ENCODE measurements around the gene SRP9.
"Not testable (repeated sequence)": the region's sequence is repeated elsewhere in the genome, so short reads cannot be mapped to it uniquely, and the experiment has no call there.

The SRP9 gene

DNA sequence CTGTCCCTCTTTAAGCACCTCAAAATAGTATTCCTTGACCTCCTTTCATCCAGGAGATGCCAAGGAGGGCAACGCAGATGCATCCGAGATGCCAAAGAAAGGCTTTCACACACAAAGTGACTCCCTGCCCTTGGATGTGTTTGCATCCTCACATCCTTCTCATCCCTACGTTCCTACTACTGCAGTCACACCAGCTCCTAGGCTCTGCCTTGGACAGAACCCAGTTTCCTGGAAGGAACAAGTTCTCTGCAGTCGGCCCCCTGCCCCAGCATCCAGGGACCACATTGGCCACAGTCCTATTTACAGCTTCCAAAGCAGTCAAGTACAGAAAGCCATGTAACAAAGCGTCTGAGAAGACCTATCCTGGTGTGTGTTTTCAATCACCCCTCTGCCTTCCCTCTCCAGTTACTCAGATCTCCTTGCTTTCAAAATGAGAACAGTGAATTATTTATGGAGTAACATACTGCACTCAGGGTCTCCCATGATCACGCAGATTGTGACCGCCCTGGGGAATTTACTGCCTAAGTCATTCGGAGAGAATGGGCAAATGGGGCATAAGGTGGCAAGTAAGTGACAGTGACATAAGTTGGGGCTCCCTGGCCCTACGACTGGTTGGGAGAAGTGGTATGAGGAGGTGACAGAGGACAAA is 21.8 kb upstream of the SRP9 start:
- no peak for DNase-seq (ENCODE audit: low read depth in 2 of 2)

- no peak for DNase-seq (ENCODE audit: low read depth in 2 of 2)
Observed at GRCh38 chr1:225757927-225758656, 19.5 kb upstream of the SRP9 start.

DNA sequence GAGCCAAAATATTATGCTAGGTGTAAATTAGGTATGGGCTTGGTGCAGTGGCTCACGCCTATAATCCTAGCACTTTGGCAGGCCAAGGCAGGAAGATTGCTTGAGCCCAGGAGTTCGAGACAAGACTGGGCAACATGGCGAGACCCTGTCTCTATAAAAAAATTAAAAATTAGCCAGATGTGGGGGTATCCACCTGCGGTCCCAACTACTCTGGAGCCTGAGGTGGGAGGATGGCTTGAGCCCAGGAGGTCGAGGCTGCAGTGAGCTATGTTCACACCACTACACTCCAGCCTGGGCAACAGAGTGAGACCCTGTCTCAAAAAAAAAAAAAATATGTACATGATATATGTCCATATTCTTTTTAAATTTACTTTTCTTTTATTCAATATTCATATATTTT is 17.7 kb upstream of the SRP9 start:
- DNase-seq (ENCODE audit: low read depth in 2 of 2), result not testable (repeated sequence)

DNA sequence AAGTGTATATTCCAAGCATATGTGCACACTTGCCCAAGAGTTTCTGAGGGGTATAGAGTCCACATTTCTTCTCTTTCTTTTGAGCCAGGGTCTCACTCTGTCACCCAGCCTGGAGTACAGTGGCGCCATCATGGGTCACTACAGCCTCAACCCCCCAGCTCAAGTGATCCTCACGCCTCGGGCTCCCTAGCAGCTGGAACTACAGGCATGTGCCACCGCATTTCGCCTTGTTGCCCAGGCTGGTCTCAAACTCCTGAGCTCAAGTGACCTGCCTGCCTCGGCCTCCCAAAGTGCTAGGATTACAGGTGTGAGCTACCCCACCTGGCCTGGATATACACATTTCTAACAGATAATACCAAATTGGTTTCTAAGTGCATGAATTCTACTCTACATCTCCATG is 17.1 kb upstream of the SRP9 start:
- no peak for DNase-seq (ENCODE audit: low read depth in 2 of 2)

- DNase-seq (ENCODE audit: low read depth in 2 of 2), result not testable (repeated sequence)
Observed at GRCh38 chr1:225761395-225761794, 16.2 kb upstream of the SRP9 start.

DNA sequence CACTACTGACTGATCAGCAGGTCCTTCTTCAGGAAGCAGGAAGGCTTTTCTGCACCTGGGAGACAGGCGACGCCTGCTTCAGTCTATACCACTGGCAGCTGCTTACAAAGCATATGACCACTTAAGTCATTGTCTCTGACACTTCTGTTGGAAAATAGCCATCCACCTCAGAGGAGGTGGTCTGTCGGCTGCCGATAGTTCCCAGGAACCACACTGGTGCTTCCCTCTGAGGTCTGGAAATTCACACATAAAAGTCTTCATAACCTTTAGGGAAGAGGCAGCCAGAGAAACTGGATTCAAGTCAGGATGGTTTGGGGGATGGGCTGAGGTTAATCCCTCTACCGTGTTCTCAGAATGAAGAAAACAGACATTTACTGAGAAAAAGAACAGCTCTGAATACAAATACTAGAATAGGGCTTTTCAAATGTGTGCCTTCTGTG is 15.6 kb upstream of the SRP9 start:
- DNase-seq (ENCODE audit: low read depth in 2 of 2), result no peak

- DNase-seq (ENCODE audit: low read depth in 2 of 2), result no peak
Observed at GRCh38 chr1:225762444-225762843, 15.2 kb upstream of the SRP9 start.

- no peak for DNase-seq (ENCODE audit: low read depth in 2 of 2)
Observed at GRCh38 chr1:225763716-225764548, 13.7 kb upstream of the SRP9 start.

DNA sequence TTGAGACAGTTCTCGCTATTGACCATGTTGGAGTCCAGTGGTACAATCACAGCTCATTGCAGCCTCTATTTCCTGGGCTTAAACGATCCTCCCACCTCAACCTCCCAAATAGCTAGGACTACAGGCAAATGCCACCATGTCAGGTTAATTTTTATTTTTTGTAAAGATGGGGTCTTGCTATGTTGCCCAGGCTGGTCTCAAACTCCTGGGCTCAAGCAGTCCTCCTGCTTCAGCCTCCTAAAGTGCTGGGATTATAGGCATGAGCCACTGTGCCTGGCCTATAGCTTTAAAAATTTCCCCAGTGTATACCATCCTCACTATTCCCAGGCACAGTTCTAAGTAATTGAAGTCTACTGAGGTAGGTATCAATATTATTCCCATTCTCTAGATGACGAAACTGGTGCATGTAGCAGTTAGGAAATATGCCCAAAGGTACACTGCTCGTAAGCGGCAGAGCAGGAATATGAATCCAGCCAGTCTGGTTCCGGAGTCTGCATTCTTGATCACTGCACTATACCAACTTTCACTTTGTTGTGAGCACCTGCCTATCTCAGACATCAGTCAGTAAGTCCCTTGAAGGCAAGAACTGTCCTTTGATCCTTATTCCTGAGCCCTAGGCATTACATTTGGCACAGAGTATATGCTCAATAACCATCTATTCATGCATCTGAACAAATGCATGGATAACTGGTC is 11.5 kb upstream of the SRP9 start:
- no peak for DNase-seq (ENCODE audit: low read depth in 2 of 2)

DNA sequence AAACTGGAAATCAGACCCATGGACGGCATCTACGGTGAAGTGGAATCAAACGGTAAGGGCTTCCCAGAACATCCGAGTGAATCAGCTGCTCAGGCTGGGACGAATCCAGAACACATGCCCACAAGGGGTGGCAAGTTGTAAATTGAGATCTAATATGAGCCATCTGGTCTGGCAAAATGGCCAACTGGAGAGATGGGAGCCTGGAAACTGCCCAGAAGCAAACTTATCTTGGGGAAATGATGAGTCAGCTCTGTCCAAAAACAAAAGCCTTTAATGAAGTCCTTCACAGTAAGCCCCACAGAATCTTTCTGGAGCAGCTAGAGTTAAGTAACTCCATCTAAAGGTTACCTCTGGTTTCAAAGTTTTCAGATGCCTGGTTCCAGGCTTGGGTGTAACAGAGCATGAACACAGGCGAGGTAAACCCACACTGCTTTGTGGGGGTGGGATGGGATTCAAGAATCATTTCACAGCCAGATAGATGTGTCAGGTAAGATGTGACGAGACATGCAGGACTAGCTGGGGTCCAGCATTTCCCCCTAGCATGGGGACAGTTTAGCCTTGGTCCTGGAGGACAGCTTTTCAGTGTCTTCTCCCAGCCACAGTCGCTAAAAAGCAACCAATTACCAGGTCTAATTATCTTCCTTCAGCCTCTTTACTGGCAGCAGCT is 10.5 kb upstream of the SRP9 start:
- no peak for DNase-seq (ENCODE audit: low read depth in 2 of 2)

DNA sequence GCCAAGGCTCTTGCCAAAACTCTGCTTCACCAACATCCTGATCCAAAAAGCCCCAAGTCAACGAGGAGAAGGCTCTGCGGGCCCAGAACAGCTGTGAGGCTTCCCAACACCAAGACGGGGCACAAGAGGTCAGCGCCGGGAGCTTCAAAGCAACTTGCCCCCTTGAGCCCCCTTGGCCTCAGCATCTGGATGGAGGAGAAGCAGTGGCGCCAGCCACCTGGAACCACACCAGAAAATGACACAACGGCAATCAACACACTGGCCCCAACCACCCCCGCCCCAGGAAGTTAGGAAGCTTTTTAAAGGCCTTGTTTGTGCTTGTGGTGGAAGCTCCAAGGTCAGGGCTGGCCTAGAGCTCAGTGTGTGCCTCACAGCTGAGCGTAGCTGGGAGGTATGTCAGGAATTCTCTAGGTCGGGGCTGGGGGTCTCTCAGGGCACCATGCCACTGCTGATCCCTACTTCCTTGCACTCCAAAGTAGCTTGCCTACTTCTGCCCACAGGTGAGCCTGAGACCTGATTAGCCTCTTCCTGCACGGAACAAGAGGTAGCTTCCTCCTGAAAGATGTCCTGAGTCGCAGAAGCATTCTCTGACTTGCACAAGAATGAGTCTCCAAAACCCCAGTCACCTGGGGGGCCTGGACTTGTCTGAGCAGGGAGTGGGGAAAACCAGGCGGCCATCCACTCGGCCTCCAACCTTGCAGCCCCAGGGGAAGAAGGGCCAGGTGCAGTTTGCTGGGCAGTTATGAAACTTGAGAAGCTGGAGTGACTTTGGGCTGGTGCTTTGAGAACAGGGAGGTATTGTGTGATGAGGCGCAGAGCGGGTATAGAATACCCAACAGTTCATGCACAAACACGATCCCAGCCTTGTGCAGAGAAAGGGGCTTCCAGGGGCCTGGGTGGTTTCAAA is 9.7 kb upstream of the SRP9 start:
- no peak for DNase-seq (ENCODE audit: low read depth in 2 of 2)

DNA sequence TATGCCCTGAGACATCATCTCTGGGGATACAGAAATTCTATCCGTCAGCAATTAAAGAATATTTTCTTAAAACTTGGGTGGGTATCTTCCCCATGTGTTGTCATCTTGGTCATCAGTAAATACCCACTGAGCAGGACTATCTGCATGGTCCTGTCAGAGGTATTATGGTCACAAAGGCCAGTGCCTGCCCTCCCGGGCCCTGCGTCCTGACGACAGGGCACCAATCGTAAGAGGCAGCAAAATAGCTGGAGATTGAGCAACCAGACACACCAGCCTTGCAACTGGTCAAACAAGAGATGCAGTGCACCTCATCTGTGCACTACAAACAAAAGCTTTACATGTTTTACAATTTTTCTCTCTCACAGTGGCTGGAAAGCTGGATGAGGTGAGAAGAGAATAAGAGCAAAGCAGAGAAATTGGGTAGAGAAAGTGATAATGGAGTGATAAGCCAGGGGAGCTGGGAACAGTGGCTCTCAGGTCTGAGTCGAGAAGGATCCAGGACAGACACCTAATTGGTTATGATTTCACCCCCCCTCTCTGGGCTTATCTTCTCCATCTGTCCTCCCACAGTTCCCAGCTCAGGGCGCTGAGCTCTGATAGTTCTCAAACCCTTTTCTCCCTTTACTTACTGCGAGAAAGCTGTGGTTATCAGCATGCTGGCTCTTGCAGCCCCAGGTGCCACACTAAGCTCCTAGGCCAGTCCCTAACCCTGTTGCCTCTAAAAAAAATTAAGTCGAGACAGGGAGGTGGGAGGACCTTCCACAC is 8.8 kb upstream of the SRP9 start:
- DNase-seq (ENCODE audit: low read depth in 2 of 2), result no peak

- no peak for DNase-seq (ENCODE audit: low read depth in 2 of 2)
Observed at GRCh38 chr1:225769687-225770086, 7.9 kb upstream of the SRP9 start.

DNA sequence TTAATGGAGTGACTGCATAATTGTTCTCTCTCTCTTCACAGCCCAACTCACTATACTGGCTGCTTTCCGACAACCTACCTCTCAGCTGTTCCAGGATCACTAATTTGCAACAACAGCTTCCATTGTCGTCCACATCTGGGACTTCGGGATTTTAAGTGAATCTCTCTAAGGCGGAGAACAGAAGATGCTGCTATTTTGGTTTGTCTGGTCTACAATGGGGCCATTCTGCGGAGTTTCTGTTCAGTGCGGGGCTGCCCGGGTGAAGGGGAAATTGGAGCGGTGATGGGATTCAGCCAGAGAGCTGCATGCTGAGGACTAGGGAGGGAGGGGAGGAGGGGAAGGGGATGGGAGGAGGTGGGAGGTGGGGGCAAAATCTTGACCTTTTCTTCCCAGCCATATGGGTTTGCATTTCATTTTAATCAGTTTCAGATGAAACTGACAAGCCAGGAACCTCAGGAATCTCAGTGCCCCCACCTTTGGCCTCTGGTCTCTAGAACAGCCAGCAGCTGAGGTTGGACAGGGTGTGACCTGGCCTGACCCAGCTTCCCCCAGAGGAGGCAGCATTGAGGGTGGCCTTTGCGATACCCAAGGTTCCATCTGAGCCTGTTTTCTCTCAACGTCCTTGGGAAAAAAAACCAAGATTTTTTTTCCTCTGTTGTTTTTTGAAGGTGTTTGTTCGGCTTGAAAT is 6.9 kb upstream of the SRP9 start:
- DNase-seq (ENCODE audit: low read depth in 2 of 2), result no peak

GRCh38 chr1:225771661-225772322 is 5.8 kb upstream of the SRP9 start:
- no peak for DNase-seq (ENCODE audit: low read depth in 2 of 2)

GRCh38 chr1:225772323-225772768 is 5.3 kb upstream of the SRP9 start:
- DNase-seq (ENCODE audit: low read depth in 2 of 2), result no peak

DNA sequence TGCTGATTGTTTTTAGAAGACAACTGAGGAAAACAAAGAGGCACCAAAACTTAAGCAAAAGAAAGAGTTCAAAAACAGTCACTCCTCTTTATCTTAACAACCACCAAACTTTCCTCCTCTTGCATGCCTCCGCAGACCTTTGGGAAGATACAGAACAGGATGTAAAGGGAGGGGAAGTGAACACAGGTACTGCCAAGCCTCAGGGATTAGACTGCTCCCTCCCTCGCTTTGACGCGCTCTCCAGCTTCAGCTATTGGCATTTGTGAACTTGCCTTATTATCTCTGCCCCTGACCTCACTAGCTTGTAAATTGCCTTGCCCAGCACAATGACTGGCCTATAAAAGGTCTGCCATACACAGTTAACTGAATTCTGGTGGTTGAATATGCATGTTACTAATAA is 4.8 kb upstream of the SRP9 start:
- DNase-seq (ENCODE audit: low read depth in 2 of 2), result no peak

All from stimulated activated CD8-positive, alpha-beta memory T cell treated with anti-CD3 and anti-CD28 coated beads, Interleukin-7, amount 100 ng/mL, for 1 hour (primary cell).